Measurements from ENCODE around the gene TRIM44. TPM values are rescaled to one million over a fixed set of nuclear protein-coding genes. Genes with fewer than 3 reads are reported as not detected.

Gene TRIM44
- total and polyA plus RNA-seq, 8 donors = 57.6 to 72.1 (median 65.2) TPM

DNA sequence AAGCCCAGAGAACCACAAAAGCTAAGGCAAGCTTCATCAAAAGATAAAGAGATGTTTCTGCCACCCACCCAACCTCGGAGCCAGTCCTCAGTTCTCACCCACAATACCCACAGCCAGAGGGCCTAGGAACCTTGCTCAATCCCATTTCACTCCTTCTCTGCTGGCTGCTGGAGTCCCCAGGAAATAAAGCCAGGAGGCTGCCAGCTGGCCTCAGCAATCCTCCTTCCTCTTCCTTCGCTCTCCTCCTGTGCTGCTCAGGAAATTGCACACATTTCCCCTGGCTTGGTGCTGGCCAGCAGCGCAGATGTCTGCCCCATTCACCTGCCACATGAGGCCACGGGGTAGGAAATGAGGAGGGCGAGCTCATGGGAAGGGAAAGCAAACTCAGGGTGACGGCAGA, 189.5 kb downstream of the TRIM44 start:
- H3K36me3 ChIP-seq = no peaks in the 10 kb centered on the region
- ATAC-seq (peak; percentile 29), DNase-seq (peak in 3 of 4 donors; percentile 19 to 46 (median 35))
- TF ChIP-seq, protein P1, sequence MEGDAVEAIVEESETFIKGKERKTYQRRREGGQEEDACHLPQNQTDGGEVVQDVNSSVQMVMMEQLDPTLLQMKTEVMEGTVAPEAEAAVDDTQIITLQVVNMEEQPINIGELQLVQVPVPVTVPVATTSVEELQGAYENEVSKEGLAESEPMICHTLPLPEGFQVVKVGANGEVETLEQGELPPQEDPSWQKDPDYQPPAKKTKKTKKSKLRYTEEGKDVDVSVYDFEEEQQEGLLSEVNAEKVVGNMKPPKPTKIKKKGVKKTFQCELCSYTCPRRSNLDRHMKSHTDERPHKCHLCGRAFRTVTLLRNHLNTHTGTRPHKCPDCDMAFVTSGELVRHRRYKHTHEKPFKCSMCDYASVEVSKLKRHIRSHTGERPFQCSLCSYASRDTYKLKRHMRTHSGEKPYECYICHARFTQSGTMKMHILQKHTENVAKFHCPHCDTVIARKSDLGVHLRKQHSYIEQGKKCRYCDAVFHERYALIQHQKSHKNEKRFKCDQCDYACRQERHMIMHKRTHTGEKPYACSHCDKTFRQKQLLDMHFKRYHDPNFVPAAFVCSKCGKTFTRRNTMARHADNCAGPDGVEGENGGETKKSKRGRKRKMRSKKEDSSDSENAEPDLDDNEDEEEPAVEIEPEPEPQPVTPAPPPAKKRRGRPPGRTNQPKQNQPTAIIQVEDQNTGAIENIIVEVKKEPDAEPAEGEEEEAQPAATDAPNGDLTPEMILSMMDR (IDR thresholded peaks at IDR 0.05) = no peak
- H3K9me3 ChIP-seq = no peaks in the 10 kb centered on the region
- peaks cover 0 to 9% of the 10 kb centered on the region in 2 donors for H3K4me1 ChIP-seq
- H3K4me3 ChIP-seq = no peak overlapping the region
- intact Hi-C loops (cut with DNase I) = no loop called here
- no peaks in the 10 kb centered on the region for H3K27me3 ChIP-seq
- H3K27ac ChIP-seq = no peak overlapping the region

DNA sequence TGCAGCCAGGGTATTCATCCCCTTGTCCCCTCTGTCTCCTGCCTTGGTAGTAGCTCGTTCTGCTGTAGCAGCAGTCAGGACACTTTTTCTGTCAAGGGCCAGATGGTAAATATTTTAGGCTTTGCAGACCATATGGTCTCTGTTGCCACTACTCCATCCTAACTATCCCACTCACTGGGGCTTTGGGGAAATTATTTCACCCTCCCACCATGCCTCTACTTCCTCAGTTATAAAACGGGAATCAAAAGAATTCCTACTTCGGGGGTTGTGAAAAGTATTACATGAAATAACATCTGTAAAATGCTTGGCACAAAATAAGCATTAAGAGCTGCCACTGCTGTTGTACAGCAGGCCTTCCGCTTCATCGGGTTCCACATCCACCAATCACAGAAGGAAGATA, 191.4 kb downstream of the TRIM44 start:
- Histone ChIP-seq H3K9me3 (no peaks in the 10 kb centered on the region), H3K4me1 (peaks cover 0 to 9% of the 10 kb centered on the region in 2 donors), H3K36me3 (no peaks in the 10 kb centered on the region), H3K27me3 (no peaks in the 10 kb centered on the region), H3K27ac (no peak overlapping the region), H3K4me3 (no peak overlapping the region)
- TF ChIP-seq, protein P1 (IDR thresholded peaks at IDR 0.05) = no peak
- DNase-seq (peak in 2 of 4 donors; percentile 54 to 81), ATAC-seq (no peak)
- intact Hi-C loops (cut with DNase I) = no loop called here

DNA sequence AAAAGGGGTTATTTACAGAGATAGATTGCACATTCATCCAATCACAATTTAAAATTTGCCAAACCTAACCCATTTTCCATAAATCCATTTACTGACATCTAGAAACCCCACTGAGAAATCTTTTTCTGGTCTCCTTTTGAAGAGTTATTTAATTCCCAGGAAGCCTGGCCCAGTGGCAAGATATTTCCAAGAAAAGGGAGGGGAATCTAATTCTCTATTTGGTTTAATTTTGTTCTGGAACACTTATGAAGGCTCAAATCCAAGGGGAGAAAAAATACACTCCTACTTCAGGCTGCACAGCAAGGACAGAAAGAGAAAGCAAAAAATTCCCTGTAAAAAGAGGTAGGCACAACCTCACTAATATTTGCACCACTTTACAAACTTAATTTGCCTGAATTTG, 193.1 kb downstream of the TRIM44 start:
- no peak for ATAC-seq
- no peaks in the 10 kb centered on the region for H3K9me3 ChIP-seq
- H3K27me3 ChIP-seq = no peaks in the 10 kb centered on the region
- H3K4me1 ChIP-seq = peaks cover 0 to 9% of the 10 kb centered on the region in 2 donors
- H3K27ac ChIP-seq = no peak overlapping the region
- H3K4me3 ChIP-seq = no peak overlapping the region
- TF ChIP-seq, protein P1 (IDR thresholded peaks at IDR 0.05) = no peak
- H3K36me3 ChIP-seq = no peaks in the 10 kb centered on the region
- DNase-seq = no peak
- intact Hi-C loops (cut with DNase I) = no loop called here

DNA sequence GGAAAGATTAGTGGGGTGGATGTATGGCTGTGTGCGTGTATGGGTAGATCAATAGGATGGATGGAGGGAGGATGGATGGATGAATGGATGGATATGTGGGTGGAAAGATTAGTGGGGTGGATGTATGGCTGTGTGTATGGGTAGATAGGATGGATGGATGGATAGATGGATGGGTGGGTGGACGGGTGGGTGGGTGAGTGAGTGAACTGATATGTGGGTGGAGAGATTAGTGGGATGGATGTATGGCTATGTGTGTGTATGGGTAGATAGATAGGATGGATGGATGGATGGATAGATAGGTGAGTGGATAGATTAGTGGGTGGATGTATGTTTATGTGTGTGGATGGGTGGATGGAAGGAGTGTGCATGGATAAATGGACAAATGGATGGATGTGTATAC, 193.7 kb downstream of the TRIM44 start:
- intact Hi-C loops (cut with DNase I) = no loop called here
- Histone ChIP-seq H3K4me3 (no peak overlapping the region), H3K36me3 (no peaks in the 10 kb centered on the region), H3K4me1 (peaks cover 0 to 9% of the 10 kb centered on the region in 2 donors), H3K27ac (no peak overlapping the region), H3K27me3 (no peaks in the 10 kb centered on the region), H3K9me3 (no peaks in the 10 kb centered on the region)
- TF ChIP-seq, protein P1 (IDR thresholded peaks at IDR 0.05) = no peak
- ATAC-seq (no peak), DNase-seq (no peak)

DNA sequence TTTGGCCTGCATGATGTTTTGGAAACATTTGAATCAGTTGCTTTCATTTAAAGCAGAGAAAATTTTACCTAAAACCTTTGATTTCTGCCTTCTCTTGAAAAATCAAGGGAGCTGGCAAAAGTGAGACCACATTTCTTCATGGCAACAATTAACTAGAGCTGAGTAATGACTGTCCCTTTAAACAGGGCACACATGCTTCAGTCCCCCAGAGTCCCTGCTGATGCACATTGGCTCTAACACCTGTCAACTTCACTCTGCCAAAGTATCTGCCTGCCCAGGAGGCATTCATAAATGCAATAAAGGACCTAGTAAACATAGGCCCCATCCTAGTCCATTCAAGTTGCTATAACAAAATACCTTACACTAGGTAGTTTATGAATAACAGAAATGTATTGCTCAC, 194.2 kb downstream of the TRIM44 start:
- Histone ChIP-seq H3K9me3 (no peaks in the 10 kb centered on the region), H3K27ac (no peak overlapping the region), H3K4me3 (no peak overlapping the region), H3K36me3 (no peaks in the 10 kb centered on the region), H3K4me1 (peaks cover 0 to 8% of the 10 kb centered on the region in 2 donors), H3K27me3 (no peaks in the 10 kb centered on the region)
- intact Hi-C loops (cut with DNase I) = no loop called here
- ATAC-seq = no peak
- DNase-seq = no peak
- TF ChIP-seq, protein P1 (IDR thresholded peaks at IDR 0.05) = no peak
